Stomach (tissue), 9 donors: Measurements from ENCODE around the gene ALK. TPM values are rescaled to one million over a fixed set of nuclear protein-coding genes. Genes with fewer than 3 reads are reported as not detected.
A peak's percentile ranks its signal among the peaks of the same experiment; 100 is the strongest.

ENCODE experiments used
- DNase-seq, 2 donors: peaks; one replicate each; pipeline versions ENCODE4 v3.0.0 to v3.0.0-alpha.2; 2013 to 2019
- H3K27ac ChIP-seq, 5 donors: fragments of 200-600 bp in 4 of 5; sonication (generic) in 4 of 5; one replicate each; pipeline ENCODE4 v1.5.1; 2013 to 2019; ENCODE audit warnings: mild to moderate bottlenecking in 1 of 5, moderate library complexity in 1 of 5
- H3K27me3 ChIP-seq, 3 donors: fragments of 200-600 bp; sonication (generic); one replicate each; pipeline ENCODE4 v1.5.1; 2017 to 2019; ENCODE audit warnings: mixed run types in 1 of 3
- H3K36me3 ChIP-seq, 4 donors: fragments of 200-600 bp; sonication (generic); 1 replicate in 3 of 4; 2 replicates in 1 of 4; pipeline ENCODE4 v1.5.1; 2016 to 2019
- H3K4me1 ChIP-seq, 4 donors: fragments of 200-600 bp; sonication (generic); one replicate each; pipeline ENCODE4 v1.5.1; 2016 to 2019
- H3K4me3 ChIP-seq, 4 donors: fragments of 200-600 bp; sonication (generic) in 3 of 4; one replicate each; pipeline ENCODE4 v1.5.1; 2016 to 2019; ENCODE audit warnings: mild to moderate bottlenecking in 1 of 4
- H3K9me3 ChIP-seq, 4 donors: fragments of 200-600 bp; sonication (generic); one replicate each; pipeline ENCODE4 v1.5.1; 2016 to 2019
- CTCF ChIP-seq, 7 experiments: fragments of 450-650 bp in 4 of 7; fragments of 200-600 bp in 3 of 7; sonication (generic) in 3 of 7; IDR thresholded peaks; one replicate each; pipeline ENCODE4 v1.5.1; 2016 to 2019; ENCODE audit warnings: antibody characterized with exemption in 7 of 7, control low read depth in 2 of 7, mild to moderate bottlenecking in 1 of 7
- EP300 ChIP-seq: sonication (generic); formaldehyde crosslinking; IDR thresholded peaks from one replicate; pipeline ENCODE4 v1.6.1; 2017; ENCODE audit warnings: antibody characterized with exemption
- POLR2A ChIP-seq, 4 donors: fragments of 450-650 bp; IDR thresholded peaks; one replicate each; pipeline ENCODE4 v1.6.1; 2016; ENCODE audit warnings: antibody characterized with exemption in 4 of 4, control low read depth in 2 of 4, mild to moderate bottlenecking in 1 of 4, moderate library complexity in 1 of 4
- POLR2AphosphoS5 ChIP-seq, 3 donors: sonication (generic); formaldehyde crosslinking; IDR thresholded peaks; one replicate each; pipeline ENCODE4 v1.6.1; 2016; ENCODE audit warnings: antibody characterized with exemption in 3 of 3
- WGBS, 5 donors: extraction: QIAGEN DNeasy Blood & Tissue Kit in 3 of 5; methylation state at CpG; one replicate each; pipeline versions ENCODE4 v1.1.5 to v1.1.7; 2013 to 2018; 5-methylcytosine and 5-hydroxymethylcytosine counted together
- intact Hi-C: fragments of 100-400 bp; cut with DNase I; formaldehyde crosslinking; loops from one replicate; pipeline ENCODE4 v1.15.1; 2023; ENCODE audit warnings: low total_unique reads
- polyA plus RNA-seq, 3 donors: library from polyadenylated mRNA; stranded (reverse); fragments of 200-250 nt; gene quantifications; one replicate each; pipeline ENCODE4 v1.2.3, GENCODE V29; 2013
- total RNA-seq, 5 donors: library from RNA; depleted of rRNA; stranded (reverse); fragments of >200 nt; gene quantifications; one replicate each; pipeline versions ENCODE4 v1.1.0 to v1.2.3, GENCODE V29; 2014 to 2016
- donor health status: healthy with polysubstance abuse.
- donor health status: Bipolar disorder and iron deficiency.
- donor health status: healthy.

Gene ALK
- total and polyA plus RNA-seq, 8 donors: 0.13 to 0.92 TPM; not detected in 6

DNA sequence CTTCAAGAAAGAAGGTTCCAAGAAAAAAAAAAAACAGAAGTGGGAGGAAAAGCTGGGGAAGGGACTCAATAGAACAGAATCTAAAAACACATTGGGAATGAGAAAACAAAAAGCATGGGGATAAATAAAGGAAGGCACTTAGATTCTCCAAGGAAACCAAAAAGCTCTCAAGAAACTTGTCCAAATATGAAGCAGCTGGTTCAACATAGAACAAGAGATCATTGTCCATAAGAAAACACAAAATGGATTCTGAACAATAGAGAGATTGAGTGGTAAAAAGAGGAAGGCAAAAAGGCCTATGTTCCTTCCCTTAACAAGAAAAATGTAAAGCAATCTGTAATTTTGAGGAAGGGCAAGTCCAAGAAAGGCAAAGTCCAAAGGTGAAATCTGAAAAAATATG lies 32.9 kb upstream of the ALK start:
- no peaks in the 10 kb centered on the region for H3K9me3 ChIP-seq
- H3K27me3 ChIP-seq: no peaks in the 10 kb centered on the region
- H3K36me3 ChIP-seq: no peaks in the 10 kb centered on the region
- TF ChIP-seq EP300 (no peak), POLR2AphosphoS5 (IDR thresholded peaks at IDR 0.05) (no peak), CTCF (IDR thresholded peaks at IDR 0.05) (no peak), POLR2A (IDR thresholded peaks at IDR 0.05) (no peak)
- H3K4me1 ChIP-seq: no peaks in the 10 kb centered on the region
- no peak overlapping the region for H3K27ac ChIP-seq
- DNase-seq: no peak
- intact Hi-C loops: no loop called here
- no peak overlapping the region for H3K4me3 ChIP-seq

DNA sequence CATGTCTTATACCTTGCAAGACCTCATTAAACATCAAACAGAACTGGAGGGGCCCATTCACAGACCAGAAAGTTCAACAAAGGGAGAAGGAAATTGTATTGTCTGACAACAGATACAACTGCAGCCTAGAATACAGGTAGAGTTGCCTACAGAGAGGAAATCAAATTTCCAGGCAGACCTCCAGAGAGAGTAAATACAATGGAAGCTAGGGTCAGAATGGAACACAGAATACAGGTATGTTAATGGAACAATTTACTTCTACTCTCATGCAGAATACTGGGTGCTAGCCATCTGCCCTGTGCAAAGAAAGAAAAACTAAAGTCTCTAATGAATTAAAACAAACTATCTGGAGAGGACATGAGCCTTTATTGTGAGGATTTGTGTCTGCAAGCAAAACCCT lies 31.6 kb upstream of the ALK start:
- no peak for DNase-seq
- Histone ChIP-seq H3K4me3 (no peak overlapping the region), H3K4me1 (no peaks in the 10 kb centered on the region), H3K36me3 (no peaks in the 10 kb centered on the region), H3K27ac (no peak overlapping the region), H3K9me3 (no peaks in the 10 kb centered on the region), H3K27me3 (no peaks in the 10 kb centered on the region)
- TF ChIP-seq EP300 (no peak), CTCF (IDR thresholded peaks at IDR 0.05) (no peak), POLR2AphosphoS5 (IDR thresholded peaks at IDR 0.05) (no peak), POLR2A (IDR thresholded peaks at IDR 0.05) (no peak)
- intact Hi-C loops: no loop called here

GRCh38 chr2:29951576-29951975 lies 30.2 kb upstream of the ALK start:
- intact Hi-C loops: no loop called here
- Histone ChIP-seq H3K4me3 (no peak overlapping the region), H3K36me3 (no peaks in the 10 kb centered on the region), H3K27ac (no peak overlapping the region), H3K4me1 (no peaks in the 10 kb centered on the region), H3K27me3 (peaks cover 0 to under 1% (median 0%) of the 10 kb centered on the region in 3 donors), H3K9me3 (no peaks in the 10 kb centered on the region)
- TF ChIP-seq POLR2A (IDR thresholded peaks at IDR 0.05): no peak
- no peak for TF ChIP-seq CTCF (IDR thresholded peaks at IDR 0.05)
- no peak for TF ChIP-seq POLR2AphosphoS5 (IDR thresholded peaks at IDR 0.05)
- TF ChIP-seq EP300: no peak
- DNase-seq: no peak
- WGBS, 5 donors: 3 to 18% (median 15%) methylated on average over 1 of the region's 1 CpG

DNA sequence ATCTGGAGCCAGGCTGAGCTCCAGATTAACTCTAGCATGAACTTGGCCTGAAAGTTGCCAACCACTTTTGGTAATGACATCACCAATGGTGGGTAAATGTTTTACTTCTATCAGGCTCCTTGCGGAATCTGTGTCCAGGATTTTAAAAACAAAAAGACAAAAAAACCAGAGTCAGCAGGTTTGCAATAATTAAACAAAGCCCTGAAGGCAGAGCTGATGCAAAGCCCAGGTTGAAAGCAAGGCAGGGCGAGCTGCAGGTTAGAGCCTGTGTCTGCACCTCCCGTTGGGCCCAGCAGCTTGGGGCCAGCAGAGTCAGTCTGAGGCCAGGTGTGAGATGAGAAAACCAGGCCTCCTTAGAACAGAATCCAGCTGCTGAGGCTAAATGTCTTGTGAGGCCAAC lies 29.1 kb upstream of the ALK start:
- intact Hi-C loops: no loop called here
- 64 to 76% (median 72%) methylated on average over 3 of the region's 3 CpGs for WGBS, 5 donors
- H3K27me3 ChIP-seq: peaks cover 0 to 4% (median 0%) of the 10 kb centered on the region in 3 donors
- no peak overlapping the region for H3K4me3 ChIP-seq
- no peaks in the 10 kb centered on the region for H3K9me3 ChIP-seq
- DNase-seq: peak in 1 of 2 donors; percentile 8
- H3K27ac ChIP-seq: no peak overlapping the region
- TF ChIP-seq POLR2AphosphoS5 (IDR thresholded peaks at IDR 0.05): no peak
- TF ChIP-seq POLR2A (IDR thresholded peaks at IDR 0.05): no peak
- TF ChIP-seq EP300: no peak
- H3K36me3 ChIP-seq: no peaks in the 10 kb centered on the region
- H3K4me1 ChIP-seq: no peaks in the 10 kb centered on the region

DNA sequence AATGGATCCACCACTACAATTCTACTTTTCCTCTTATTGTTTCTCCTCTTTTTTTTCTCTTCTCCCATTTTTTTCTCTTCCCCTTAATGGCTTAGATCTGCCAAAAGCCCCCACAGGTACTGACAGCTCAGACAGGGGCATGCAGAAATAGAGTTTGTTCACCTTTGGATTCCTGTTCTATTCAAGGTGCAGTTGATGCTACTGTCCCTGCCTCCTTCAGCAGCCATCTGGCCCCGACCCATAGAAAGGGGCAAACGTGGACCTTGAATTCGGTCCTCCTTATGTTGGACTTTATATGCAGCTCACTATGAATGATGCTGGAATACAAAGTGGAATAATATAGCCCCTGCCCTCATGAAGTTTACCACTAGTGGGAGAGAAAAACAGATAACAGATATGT lies 27.7 kb upstream of the ALK start:
- 70 to 87% (median 79%) methylated on average over 3 of the region's 3 CpGs for WGBS, 5 donors
- intact Hi-C loops: no loop called here
- Histone ChIP-seq H3K4me1 (no peaks in the 10 kb centered on the region), H3K36me3 (no peaks in the 10 kb centered on the region), H3K4me3 (no peak overlapping the region), H3K27ac (no peak overlapping the region), H3K27me3 (peaks cover 0 to 4% (median 0%) of the 10 kb centered on the region in 3 donors), H3K9me3 (no peaks in the 10 kb centered on the region)
- no peak for DNase-seq
- TF ChIP-seq CTCF (IDR thresholded peaks at IDR 0.05) (no peak), POLR2AphosphoS5 (IDR thresholded peaks at IDR 0.05) (no peak), POLR2A (IDR thresholded peaks at IDR 0.05) (no peak), EP300 (no peak)
